Measurements from ENCODE around the gene CD28. TPM values are rescaled to one million over a fixed set of nuclear protein-coding genes. Genes with fewer than 3 reads are reported as not detected.

CD28 gene
- total RNA-seq, 2 donors from 2014 or later = 3.5 to 4.3 TPM

- no peak for DNase-seq (ENCODE audit: low spot score)
- ATAC-seq (ENCODE audit: insufficient number of reproducible peaks, low FRiP score, low read depth) = no peak
- no peaks in the 10 kb centered on the region for H3K9me3 ChIP-seq
- no peaks in the 10 kb centered on the region for H3K36me3 ChIP-seq
- no peak overlapping the region for H3K27ac ChIP-seq
- no peaks in the 10 kb centered on the region for H3K27me3 ChIP-seq (replicated peaks; ENCODE audit: insufficient read depth)
- TF ChIP-seq CTCF (IDR thresholded peaks at IDR 0.05) = no peak
- no peaks in the 10 kb centered on the region for H3K4me1 ChIP-seq (ENCODE audit: control insufficient read depth in 1 of 2, low read depth in 2 of 2)
- no peak overlapping the region for H3K4me3 ChIP-seq
Observed at GRCh38 chr2:203750346-203751068, 44.1 kb downstream of the CD28 start.

- H3K4me1 ChIP-seq (ENCODE audit: control insufficient read depth in 1 of 2, low read depth in 2 of 2) = no peaks in the 10 kb centered on the region
- ATAC-seq (ENCODE audit: insufficient number of reproducible peaks, low FRiP score, low read depth) = no peak
Observed at GRCh38 chr2:203751685-203752271, 45.3 kb downstream of the CD28 start.

GRCh38 chr2:203756161-203756560 lies 49.7 kb downstream of the CD28 start:
- no peak overlapping the region for H3K4me3 ChIP-seq
- no peak overlapping the region for H3K27ac ChIP-seq
- TF ChIP-seq CTCF (IDR thresholded peaks at IDR 0.05) = no peak
- H3K4me1 ChIP-seq (ENCODE audit: control insufficient read depth in 1 of 2, low read depth in 2 of 2) = no peaks in the 10 kb centered on the region
- H3K27me3 ChIP-seq (replicated peaks; ENCODE audit: insufficient read depth) = no peaks in the 10 kb centered on the region
- no peaks in the 10 kb centered on the region for H3K36me3 ChIP-seq
- no peak for DNase-seq (ENCODE audit: low spot score)
- peaks cover 8% of the 10 kb centered on the region for H3K9me3 ChIP-seq
- no peak for ATAC-seq (ENCODE audit: insufficient number of reproducible peaks, low FRiP score, low read depth)

More at GRCh38 chr2:203751685-203752271, 45.3 kb downstream of the CD28 start:
- H3K27me3 ChIP-seq (replicated peaks; ENCODE audit: insufficient read depth) = no peaks in the 10 kb centered on the region
- TF ChIP-seq CTCF (IDR thresholded peaks at IDR 0.05) = no peak
- H3K4me3 ChIP-seq = no peak overlapping the region
- DNase-seq (ENCODE audit: low spot score) = no peak
- no peak overlapping the region for H3K27ac ChIP-seq
- H3K36me3 ChIP-seq = no peaks in the 10 kb centered on the region
- H3K9me3 ChIP-seq = peaks cover 8% of the 10 kb centered on the region

- DNase-seq (ENCODE audit: low spot score) (no peak), ATAC-seq (ENCODE audit: insufficient number of reproducible peaks, low FRiP score, low read depth) (no peak)
- TF ChIP-seq CTCF (IDR thresholded peaks at IDR 0.05) = no peak
- Histone ChIP-seq H3K36me3 (no peaks in the 10 kb centered on the region), H3K27me3 (replicated peaks; ENCODE audit: insufficient read depth) (no peaks in the 10 kb centered on the region), H3K4me3 (no peak overlapping the region), H3K27ac (no peak overlapping the region), H3K4me1 (ENCODE audit: control insufficient read depth in 1 of 2, low read depth in 2 of 2) (no peaks in the 10 kb centered on the region), H3K9me3 (peaks cover 8% of the 10 kb centered on the region)
Observed at GRCh38 chr2:203758841-203759689, 52.6 kb downstream of the CD28 start.

Data from thoracic aorta (tissue), 2 donors.